Stimulated activated CD4-positive, alpha-beta T cell treated with anti-CD3 and anti-CD28 coated beads, Interleukin-15, amount 100 ng/mL, for 24 hours (primary cell): ENCODE measurements around the gene MAST2.
A peak's percentile ranks its signal among the peaks of the same experiment; 100 is the strongest.

Experiments
- DNase-seq: peaks from one replicate; pipeline ENCODE4 v3.0.0-alpha.2; 2020

The MAST2 gene

DNA sequence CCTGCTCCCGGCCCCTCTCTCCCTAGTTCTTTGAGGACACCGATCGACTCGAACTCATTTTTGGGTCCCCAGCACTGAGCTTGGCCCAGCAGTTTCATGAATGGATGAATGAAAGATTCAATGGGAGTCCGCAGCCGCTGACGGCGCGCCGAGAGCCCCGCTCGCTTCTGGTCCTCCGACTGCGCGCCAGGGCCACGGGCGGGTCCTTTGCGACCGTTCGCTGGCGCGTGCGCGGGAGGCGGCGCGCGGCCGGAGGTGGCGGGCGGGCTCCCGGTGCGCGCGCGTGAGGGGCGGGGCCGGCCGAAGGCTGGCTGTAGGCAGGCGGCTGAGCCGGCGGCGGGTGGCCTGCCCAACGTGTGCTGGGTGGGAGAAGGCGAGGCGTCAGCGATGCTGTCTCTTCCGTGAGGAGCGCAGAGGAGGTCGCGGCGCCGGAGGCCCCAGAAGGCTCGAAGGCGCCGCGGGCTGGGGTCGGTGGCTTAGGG lies at the start of gene MAST2:
TSS of gene MAST2 (plus strand) at position 314 of the 482 bp plus-strand sequence. CDS start 284 bp downstream, outside the sequence.
- DNase-seq = peak; percentile 92

DNA sequence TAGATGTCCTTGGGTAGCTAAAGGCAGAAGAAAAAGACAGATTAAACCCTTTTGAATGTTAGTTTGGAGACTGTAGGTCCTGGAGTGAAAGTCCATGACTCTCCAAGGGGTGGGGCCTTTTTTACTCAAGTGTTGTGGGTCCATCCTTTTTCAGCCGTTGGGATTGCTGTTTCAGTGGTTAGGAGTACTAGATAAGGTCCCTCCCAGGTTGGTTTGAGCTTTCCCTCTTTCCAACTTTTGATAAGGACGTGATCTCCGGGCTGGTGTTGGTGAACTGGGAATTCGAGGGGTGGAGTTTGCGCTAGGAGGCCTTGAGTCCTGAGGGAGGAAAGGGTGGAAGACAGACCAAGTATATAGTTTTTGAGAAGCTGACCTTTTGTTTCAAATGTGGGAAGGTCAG lies 47.7 kb upstream of the MAST2 start:
- no peak for DNase-seq

GRCh38 chr1:45762291-45762690 lies 41.1 kb upstream of the MAST2 start:
- DNase-seq = no peak

DNA sequence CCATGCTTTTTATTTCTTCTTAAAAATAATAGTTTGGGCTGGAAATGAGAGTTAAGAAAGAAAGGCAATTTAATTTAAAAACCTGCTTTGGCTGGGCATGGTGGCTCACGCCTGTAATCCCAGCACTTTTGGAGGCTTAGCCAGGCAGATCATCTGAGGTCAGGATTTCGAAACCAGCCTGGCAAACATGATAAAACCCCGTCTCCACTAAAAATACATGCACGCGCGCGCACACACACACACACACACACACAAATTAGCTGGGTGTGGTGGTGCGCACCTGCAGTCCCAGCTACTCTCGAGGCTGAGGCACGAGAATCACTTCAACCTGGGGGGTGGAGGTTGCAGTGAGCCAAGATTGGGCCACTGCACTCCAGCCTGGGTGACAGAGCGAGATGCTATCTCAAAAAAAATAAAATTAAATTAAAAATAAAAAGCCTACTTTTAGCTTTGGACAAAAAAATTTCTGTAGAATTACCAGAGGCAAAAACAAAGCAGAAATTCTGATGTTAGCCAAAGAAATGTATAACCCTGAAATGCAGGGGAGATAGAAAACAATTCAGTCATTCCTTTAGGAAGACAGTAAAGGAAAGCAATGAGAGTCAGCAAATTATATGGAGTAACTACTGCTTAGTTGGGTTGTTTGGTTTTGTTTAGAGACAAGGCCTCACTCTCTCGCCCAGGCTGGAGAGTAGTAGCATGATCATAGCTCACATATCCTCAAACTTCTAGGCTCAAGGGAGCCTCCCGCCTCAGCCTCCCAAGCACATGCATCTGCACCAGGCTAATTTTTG lies 37.2 kb upstream of the MAST2 start:
- DNase-seq = no peak

DNA sequence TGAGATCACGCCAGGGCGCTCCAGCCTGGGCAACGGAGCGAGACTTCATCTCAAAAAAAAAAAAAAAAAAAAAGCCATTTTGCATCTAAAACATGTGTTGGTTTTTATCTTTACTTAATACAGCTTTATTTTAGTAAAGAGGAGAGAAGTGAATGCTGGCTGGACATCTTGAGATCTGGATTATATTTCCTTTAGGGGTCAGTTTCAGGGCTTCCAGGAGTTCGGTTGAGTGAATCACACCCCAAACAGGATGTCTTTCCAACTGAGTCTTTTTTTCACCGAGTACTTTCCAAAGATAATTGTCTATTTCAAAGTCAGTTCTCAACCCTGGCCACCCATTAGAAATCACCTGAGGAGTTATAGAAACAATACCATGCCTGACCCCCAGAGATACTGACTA lies 36.4 kb upstream of the MAST2 start:
- DNase-seq = no peak

- no peak for DNase-seq
Observed at GRCh38 chr1:45769261-45769932, 34.0 kb upstream of the MAST2 start.

GRCh38 chr1:45772971-45773370 lies 30.4 kb upstream of the MAST2 start:
- no peak for DNase-seq

DNA sequence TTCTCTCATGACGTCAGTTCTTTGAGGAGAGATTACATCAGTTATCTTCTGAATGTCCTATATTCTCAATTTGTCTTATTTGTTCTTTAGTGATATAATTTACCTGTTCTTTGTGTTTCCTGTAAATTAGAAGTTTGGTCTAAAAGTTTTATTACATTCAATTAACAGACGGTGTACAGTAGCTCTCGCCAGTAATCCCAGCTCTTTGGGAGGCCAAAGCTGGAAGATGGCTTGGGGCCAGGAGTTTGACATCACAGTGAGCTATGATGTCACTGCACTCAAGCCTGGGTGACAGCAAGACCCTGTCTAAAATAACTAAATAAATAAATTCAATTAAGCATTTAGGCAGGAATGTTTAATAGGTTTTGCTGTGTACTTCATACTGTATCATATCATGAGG lies 27.6 kb upstream of the MAST2 start:
- DNase-seq = no peak

- peak; percentile 33 for DNase-seq
Observed at GRCh38 chr1:45785583-45785982, 17.8 kb upstream of the MAST2 start.

- no peak for DNase-seq
Observed at GRCh38 chr1:45787905-45788304, 15.5 kb upstream of the MAST2 start.

DNA sequence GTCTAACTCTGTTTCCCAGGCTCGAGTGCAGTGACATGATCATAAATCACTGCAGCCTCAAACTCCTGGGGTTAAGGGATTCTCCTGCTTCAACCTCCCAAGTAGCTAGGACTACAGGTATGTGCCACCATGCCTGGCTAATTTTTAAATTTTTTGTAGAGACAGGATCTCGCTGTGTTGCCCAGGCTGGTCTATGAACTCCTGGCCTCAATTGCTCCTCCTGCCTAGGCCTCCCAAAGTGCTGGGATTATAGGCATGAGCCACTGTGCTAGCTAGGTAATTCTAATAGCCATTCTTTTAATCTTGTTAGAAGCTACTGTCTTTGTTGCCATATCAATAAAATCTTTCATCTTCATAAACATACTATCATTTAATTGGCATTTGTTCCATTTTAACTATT lies 13.8 kb upstream of the MAST2 start:
- no peak for DNase-seq

DNA sequence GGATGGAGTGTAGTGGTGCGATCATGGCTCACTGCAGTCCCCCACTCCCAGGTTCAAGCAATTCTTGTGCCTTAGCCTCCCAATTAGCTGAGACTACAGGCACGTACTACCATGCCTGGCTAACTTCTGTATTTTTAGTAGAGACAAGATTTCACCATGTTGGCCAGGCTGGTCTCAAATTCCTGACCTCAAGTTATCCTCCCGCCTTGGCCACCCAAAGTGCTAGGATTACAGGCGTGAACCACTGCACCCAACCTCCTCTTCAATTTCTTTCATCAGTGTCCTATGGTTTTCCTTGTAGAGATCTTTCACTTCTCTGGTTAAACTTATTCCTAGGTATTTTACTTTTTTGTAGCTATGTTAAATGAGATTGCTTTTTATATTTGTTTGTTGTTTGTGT lies 10.7 kb upstream of the MAST2 start:
- no peak for DNase-seq

DNA sequence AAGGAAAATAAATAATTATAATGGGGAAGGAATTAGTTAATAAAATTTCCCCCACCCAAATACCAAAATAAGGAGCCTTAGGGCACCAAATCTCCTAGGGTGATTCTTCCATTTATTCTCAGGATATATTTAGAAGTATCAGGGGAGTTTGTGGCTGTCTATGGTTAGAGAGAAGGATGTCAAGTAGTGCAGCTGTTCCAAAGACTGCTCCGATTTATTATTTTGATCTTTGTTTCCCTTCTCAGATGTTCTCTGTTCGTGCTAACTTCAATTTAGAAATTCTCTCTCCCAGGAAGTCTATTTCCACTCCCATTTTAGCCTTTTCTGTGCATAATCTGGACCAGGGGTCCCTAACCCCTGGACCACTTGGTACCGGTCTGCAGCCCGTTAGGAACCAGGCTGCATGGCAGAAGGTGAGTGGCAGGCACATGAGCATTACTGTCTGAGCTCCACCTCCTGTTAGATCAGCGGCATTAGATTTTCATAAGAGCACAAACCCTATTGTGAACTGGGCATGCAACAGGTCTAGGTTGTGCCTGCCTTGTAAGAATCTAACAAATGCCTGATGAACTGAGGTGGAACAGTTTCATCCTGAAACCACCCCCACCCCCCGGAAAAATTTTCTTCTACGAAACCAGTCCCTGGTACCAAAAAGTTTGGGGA lies 9.3 kb upstream of the MAST2 start:
- no peak for DNase-seq

DNA sequence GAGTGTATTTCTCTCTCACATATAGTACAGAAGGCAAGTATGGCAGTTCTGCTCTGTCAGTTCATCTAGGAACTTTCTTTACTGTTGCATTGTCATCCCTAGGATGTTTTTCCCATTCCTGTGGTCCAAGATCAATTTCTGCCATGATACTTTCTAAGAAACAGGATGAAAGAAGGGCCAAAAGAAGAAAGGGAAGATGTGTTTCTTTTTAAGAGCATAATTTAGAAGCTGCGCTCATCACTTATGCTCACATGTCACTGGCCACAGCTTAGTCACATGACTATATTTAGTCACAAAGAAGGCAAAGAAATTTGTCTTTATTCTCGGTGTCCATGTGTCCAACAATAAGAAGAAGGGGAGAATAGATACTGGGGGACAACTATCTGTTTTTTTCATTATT lies 7.0 kb upstream of the MAST2 start:
- DNase-seq = no peak

GRCh38 chr1:45796946-45797345 lies 6.5 kb upstream of the MAST2 start:
- no peak for DNase-seq

- no peak for DNase-seq
Observed at GRCh38 chr1:45800899-45801298, 2.5 kb upstream of the MAST2 start.

DNA sequence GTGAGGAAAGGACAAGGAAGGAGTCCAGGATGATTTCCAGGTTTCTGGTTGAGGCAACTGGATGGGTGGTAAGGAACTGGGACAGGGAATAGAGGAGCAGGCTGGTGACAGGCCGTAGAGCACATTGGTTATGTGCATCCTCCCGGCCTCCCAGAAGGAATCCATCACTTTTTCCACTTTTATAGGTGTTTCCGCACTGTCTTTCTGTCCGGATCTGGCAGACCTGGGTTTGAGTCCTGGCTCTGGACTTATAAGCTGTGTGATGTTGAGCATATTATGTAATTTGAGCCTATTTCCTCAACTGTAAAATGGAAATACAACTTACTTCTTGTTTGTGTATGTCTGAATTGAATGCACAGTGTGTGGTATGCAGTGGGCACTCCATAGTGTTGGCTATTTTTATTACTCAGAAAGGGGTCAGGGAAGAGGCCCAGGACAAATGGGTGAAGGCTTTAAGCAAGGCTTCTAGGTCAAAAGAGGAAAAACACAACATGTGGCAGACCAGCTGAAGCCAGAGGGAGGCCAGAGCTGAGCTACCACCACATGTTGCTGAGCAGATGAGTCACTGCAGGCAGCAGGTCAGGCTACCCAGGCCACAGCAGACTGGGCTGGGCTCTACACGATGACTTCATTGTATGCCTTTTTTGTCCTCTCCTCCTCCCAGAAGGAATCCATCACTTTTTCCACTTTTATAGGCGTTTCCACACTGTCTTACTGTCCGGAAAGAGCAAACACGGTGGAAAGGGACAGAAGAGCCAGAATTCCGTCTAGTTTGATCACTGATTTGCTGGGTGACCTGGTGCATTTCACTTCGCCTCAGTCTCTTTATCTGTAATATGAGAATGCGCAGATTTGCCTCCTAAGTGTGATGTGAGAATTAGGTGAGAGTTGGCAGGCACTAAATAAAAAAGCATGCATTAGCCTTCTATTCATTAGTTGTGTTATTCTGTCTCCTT lies 791 bp upstream of the MAST2 start:
- DNase-seq = peak; percentile 32

- DNase-seq = peak; percentile 56
Observed at GRCh38 chr1:45803781-45804668, 613 bp downstream of the MAST2 start.

DNA sequence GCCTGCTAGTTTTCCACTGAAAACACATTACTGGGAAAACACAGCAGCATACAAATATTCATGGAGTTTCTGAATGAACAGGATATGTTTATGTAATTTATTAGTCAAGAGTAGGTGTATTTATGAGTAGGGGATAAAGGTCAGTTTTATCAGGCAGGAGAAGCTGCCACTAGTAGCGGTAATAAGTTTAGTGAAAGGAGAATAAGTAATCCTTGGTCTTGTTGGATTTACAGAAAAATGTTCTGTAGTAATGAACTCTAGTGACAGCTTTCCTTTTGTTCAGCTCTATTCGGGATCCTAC lies 1.2 kb downstream of the MAST2 start:
- DNase-seq = no peak

DNA sequence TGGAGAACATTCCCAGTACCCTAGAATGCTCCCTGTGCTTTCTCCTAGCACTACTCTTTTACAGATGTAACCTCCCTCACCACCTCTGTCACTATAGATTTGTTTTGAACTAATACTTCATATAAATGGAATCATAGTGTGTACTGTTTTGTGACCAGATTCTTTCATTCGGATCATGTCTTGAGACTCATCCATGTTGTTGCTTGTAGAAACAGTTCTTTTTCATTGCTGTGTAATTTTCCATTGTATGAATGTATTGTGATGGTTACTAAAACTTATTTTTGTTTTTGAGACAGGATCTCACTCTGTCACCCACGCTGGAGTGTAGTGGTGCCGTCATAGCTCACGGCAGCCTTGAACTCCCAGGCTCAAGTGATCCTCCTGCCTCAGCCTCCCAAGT lies 2.7 kb downstream of the MAST2 start:
- DNase-seq = no peak

DNA sequence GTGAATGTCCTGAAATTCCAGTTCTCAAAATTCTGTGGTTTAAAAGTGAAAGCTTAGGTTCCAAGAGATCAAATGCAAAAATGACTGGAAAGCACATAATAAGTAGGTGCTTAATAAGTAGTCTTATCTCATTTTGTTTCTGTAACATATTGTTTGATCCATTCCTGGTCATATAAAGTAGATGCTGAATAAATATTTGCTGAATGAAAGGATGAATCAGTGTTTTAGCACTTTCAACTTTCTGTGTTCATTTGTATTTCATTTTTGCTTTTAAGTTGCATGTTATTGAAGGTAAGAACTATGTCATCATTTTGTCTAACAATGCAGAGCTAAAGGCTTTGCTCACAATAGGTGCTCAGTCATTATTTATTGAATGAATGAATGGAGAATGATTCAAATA lies 6.3 kb downstream of the MAST2 start:
- DNase-seq = no peak

GRCh38 chr1:45814776-45815175 lies 11.4 kb downstream of the MAST2 start:
- no peak for DNase-seq
